ENCODE results near the gene OSBPL7.

The OSBPL7 gene

GRCh38 chr17:47841488-47842291 is 20.1 kb upstream of the OSBPL7 start:
- H3K9me3 ChIP-seq (replicated peaks in 1 of 11) = no peaks in the 10 kb centered on the region
- no peak for TF ChIP-seq Cebpa-rat (IDR thresholded peaks at IDR 0.05)
- H3K4me3 ChIP-seq = peak overlapping the region in 9 of 10 experiments; percentile 74 to 85 (median 80); a peak in 16 of 20 replicates
- peaks cover 24 to 55% (median 45%) of the 10 kb centered on the region in 10 experiments for H3K4me1 ChIP-seq
- peak overlapping the region; percentile 92 to 99 (median 97); a peak in 20 of 22 replicates for H3K4me2 ChIP-seq
- H3K27ac ChIP-seq = peak overlapping the region in 9 of 11 experiments; percentile 49 to 73 (median 67); a peak in 12 of 22 replicates
- peaks cover 0 to 29% (median 17%) of the 10 kb centered on the region in 11 experiments; a peak in 18 of 22 replicates for H3K36me3 ChIP-seq
- H4K20me1 ChIP-seq = peaks cover 0 to 28% (median under 1%) of the 10 kb centered on the region in 11 experiments; a peak in 9 of 22 replicates
- peaks cover 27 to 35% (median 32%) of the 10 kb centered on the region in 11 experiments for H3K27me3 ChIP-seq
- peak overlapping the region in 10 of 11 experiments; percentile 73 to 86 (median 80); a peak in 20 of 22 replicates for H3K9ac ChIP-seq

- peaks cover 5 to 36% (median 20%) of the 10 kb centered on the region in 11 experiments; a peak in 19 of 22 replicates for H3K36me3 ChIP-seq
- H4K20me1 ChIP-seq = peaks cover 0 to 26% (median 0%) of the 10 kb centered on the region in 11 experiments; a peak in 8 of 22 replicates
- H3K4me1 ChIP-seq = peaks cover 30 to 62% (median 53%) of the 10 kb centered on the region in 10 experiments
- peaks cover 19 to 27% (median 24%) of the 10 kb centered on the region in 11 experiments for H3K27me3 ChIP-seq
- H3K27ac ChIP-seq = peak within 1 kb of the TSS; percentile 49 to 73 (median 64); a peak in 21 of 22 replicates
- H3K4me2 ChIP-seq = peak within 1 kb of the TSS; percentile 92 to 99 (median 97)
- TF ChIP-seq Cebpa-rat (IDR thresholded peaks at IDR 0.05) = no peak
- H3K9ac ChIP-seq = peak within 1 kb of the TSS; percentile 73 to 86 (median 80)
- H3K4me3 ChIP-seq = peak within 1 kb of the TSS; percentile 74 to 85 (median 80)
- H3K9me3 ChIP-seq (replicated peaks in 1 of 11) = no peaks in the 10 kb centered on the region
These were observed 19.3 kb upstream of the OSBPL7 start, which contains the start of gene SCRN2 for GRCh38 chr17:47840742-47841487. Gene SCRN2 (minus strand): TSS chr17:47841273. CDS start chr17:47840843, 430 bp downstream.

- TF ChIP-seq Cebpa-rat (IDR thresholded peaks at IDR 0.05) = no peak
- Histone ChIP-seq H3K4me2 (peak overlapping the region; percentile 92 to 99 (median 97)), H4K20me1 (peaks cover 0 to 20% (median 0%) of the 10 kb centered on the region in 11 experiments; a peak in 5 of 22 replicates), H3K27ac (peak overlapping the region; percentile 49 to 73 (median 64); a peak in 21 of 22 replicates), H3K4me1 (peaks cover 37 to 70% (median 60%) of the 10 kb centered on the region in 10 experiments), H3K9ac (peak overlapping the region; percentile 73 to 86 (median 80)), H3K9me3 (replicated peaks in 1 of 11) (no peaks in the 10 kb centered on the region), H3K27me3 (peaks cover 12 to 19% (median 17%) of the 10 kb centered on the region in 11 experiments), H3K36me3 (peaks cover 5 to 43% (median 20%) of the 10 kb centered on the region in 11 experiments; a peak in 19 of 22 replicates), H3K4me3 (peak overlapping the region; percentile 74 to 85 (median 80))
These were observed 18.6 kb upstream of the OSBPL7 start for GRCh38 chr17:47840001-47840741.

GRCh38 chr17:47839071-47839470 is 17.5 kb upstream of the OSBPL7 start:
- H3K27me3 ChIP-seq = peaks cover under 1 to 8% (median 6%) of the 10 kb centered on the region in 11 experiments; a peak in 14 of 22 replicates
- no peak overlapping the region for H3K27ac ChIP-seq
- no peaks in the 10 kb centered on the region for H3K9me3 ChIP-seq (replicated peaks in 1 of 11)
- peaks cover 0 to 20% (median 0%) of the 10 kb centered on the region in 11 experiments; a peak in 5 of 22 replicates for H4K20me1 ChIP-seq
- 0 out of 22 replicates have a peak overlapping the region, but pooled peaks of 1 of the 11 experiments have one; percentile 79 for H3K9ac ChIP-seq
- TF ChIP-seq Cebpa-rat (IDR thresholded peaks at IDR 0.05) = no peak
- H3K4me1 ChIP-seq = peaks cover 48 to 81% (median 71%) of the 10 kb centered on the region in 10 experiments
- no peak overlapping the region for H3K4me3 ChIP-seq
- peaks cover 5 to 44% (median 22%) of the 10 kb centered on the region in 11 experiments; a peak in 19 of 22 replicates for H3K36me3 ChIP-seq
- H3K4me2 ChIP-seq = peak overlapping the region in 7 of 11 experiments; percentile 92 to 99 (median 97); a peak in 10 of 22 replicates

- peaks cover 52 to 84% (median 74%) of the 10 kb centered on the region in 10 experiments for H3K4me1 ChIP-seq
- no peak for TF ChIP-seq Cebpa-rat (IDR thresholded peaks at IDR 0.05)
- no peak overlapping the region for H3K27ac ChIP-seq
- H3K4me3 ChIP-seq = no peak overlapping the region
- peaks cover 0 to 4% (median 1%) of the 10 kb centered on the region in 11 experiments; a peak in 6 of 22 replicates for H3K27me3 ChIP-seq
- no peak overlapping the region for H3K9ac ChIP-seq
- H3K36me3 ChIP-seq = peaks cover 5 to 44% (median 22%) of the 10 kb centered on the region in 11 experiments; a peak in 19 of 22 replicates
- H3K9me3 ChIP-seq (replicated peaks in 1 of 11) = no peaks in the 10 kb centered on the region
- H4K20me1 ChIP-seq = peaks cover 0 to 20% (median 0%) of the 10 kb centered on the region in 11 experiments; a peak in 5 of 22 replicates
- H3K4me2 ChIP-seq = no peak overlapping the region
These were observed 17.0 kb upstream of the OSBPL7 start for GRCh38 chr17:47838636-47839035.

- peaks cover 59 to 82% (median 73%) of the 10 kb centered on the region in 10 experiments for H3K4me1 ChIP-seq
- H3K4me3 ChIP-seq = no peak overlapping the region; a peak in 1 of 20 replicates
- no peak for TF ChIP-seq Cebpa-rat (IDR thresholded peaks at IDR 0.05)
- H3K9ac ChIP-seq = peak overlapping the region in 9 of 11 experiments; percentile 6 to 56 (median 33); a peak in 11 of 22 replicates
- peak overlapping the region; percentile 40 to 74 (median 63); a peak in 21 of 22 replicates for H3K4me2 ChIP-seq
- no peaks in the 10 kb centered on the region for H3K27me3 ChIP-seq
- peaks cover 5 to 44% (median 22%) of the 10 kb centered on the region in 11 experiments; a peak in 19 of 22 replicates for H3K36me3 ChIP-seq
- H3K9me3 ChIP-seq (replicated peaks in 1 of 11) = no peaks in the 10 kb centered on the region
- H4K20me1 ChIP-seq = peaks cover 0 to 20% (median 0%) of the 10 kb centered on the region in 11 experiments; a peak in 5 of 22 replicates
- H3K27ac ChIP-seq = peak overlapping the region in 1 of 11 experiments; percentile 7; a peak in 1 of 22 replicates
These were observed 15.9 kb upstream of the OSBPL7 start for GRCh38 chr17:47837401-47838039.

GRCh38 chr17:47836601-47837000 is 15.0 kb upstream of the OSBPL7 start:
- H3K9me3 ChIP-seq (replicated peaks in 1 of 11) = no peaks in the 10 kb centered on the region
- peaks cover 5 to 44% (median 22%) of the 10 kb centered on the region in 11 experiments; a peak in 19 of 22 replicates for H3K36me3 ChIP-seq
- peaks cover 0 to 20% (median 0%) of the 10 kb centered on the region in 11 experiments; a peak in 5 of 22 replicates for H4K20me1 ChIP-seq
- H3K4me2 ChIP-seq = peak overlapping the region in 10 of 11 experiments; percentile 55 to 77 (median 67); a peak in 20 of 22 replicates
- H3K4me1 ChIP-seq = peaks cover 67 to 87% (median 78%) of the 10 kb centered on the region in 10 experiments
- peak overlapping the region in 10 of 11 experiments; percentile 6 to 56 (median 26); a peak in 10 of 22 replicates for H3K9ac ChIP-seq
- H3K27me3 ChIP-seq = no peaks in the 10 kb centered on the region
- no peak overlapping the region for H3K4me3 ChIP-seq
- TF ChIP-seq Cebpa-rat (IDR thresholded peaks at IDR 0.05) = no peak
- 0 out of 22 replicates have a peak overlapping the region, but pooled peaks of 2 of the 11 experiments have one; percentile 7 to 11 for H3K27ac ChIP-seq

Data from BLaER1 treated with 17β-estradiol and CSF1 and Interleukin-3, amounts not matched to agents 10 nM and 100 nM (cell line).